ENCODE results near the gene MTA1.

DNA sequence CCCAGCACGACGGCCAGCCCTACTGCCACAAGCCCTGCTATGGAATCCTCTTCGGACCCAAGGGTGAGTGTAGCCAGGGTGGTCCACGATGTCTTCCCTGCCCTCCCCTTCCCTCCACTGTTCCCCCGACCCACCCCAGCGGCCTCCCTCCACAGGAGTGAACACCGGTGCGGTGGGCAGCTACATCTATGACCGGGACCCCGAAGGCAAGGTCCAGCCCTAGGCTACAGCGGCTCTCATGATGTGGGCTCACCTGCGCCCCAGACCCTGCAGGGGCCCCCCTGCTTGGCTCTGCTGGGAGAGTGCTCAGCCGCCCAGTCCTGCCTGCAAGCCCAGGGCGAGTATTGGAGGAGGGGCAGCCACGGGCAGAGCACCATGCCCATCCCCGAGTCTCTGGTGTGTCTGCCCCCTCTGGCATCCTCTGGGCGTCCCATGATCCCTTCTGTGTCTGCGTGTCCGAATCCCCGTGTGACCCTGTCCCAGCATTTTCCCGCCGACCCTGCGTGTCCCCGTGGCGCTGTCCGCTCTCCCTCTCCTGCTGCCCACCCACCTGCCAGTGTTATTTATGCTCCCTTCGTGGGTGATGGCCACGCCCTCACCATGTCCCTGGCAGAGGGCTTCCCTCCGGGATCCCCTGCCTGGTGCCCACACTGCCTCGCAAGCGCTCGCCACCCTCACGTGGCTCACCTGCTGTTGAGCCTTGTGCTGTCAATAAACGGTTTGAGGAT lies 60.0 kb downstream of the MTA1 start:
- no peak for TF ChIP-seq POLR2A (IDR thresholded peaks at IDR 0.05; ENCODE audit: low read length)
- no peak for TF ChIP-seq GATA1 (IDR thresholded peaks at IDR 0.05; ENCODE audit: low read depth, low read length)
